Measurements from ENCODE around the gene MSI2. TPM values are rescaled to one million over a fixed set of nuclear protein-coding genes. Genes with fewer than 3 reads are reported as not detected.

Gene MSI2
- total and polyA plus RNA-seq, 2 donors (not counting 1 experiment from before 2014, with no cell fraction given): 16.1 to 196 TPM

DNA sequence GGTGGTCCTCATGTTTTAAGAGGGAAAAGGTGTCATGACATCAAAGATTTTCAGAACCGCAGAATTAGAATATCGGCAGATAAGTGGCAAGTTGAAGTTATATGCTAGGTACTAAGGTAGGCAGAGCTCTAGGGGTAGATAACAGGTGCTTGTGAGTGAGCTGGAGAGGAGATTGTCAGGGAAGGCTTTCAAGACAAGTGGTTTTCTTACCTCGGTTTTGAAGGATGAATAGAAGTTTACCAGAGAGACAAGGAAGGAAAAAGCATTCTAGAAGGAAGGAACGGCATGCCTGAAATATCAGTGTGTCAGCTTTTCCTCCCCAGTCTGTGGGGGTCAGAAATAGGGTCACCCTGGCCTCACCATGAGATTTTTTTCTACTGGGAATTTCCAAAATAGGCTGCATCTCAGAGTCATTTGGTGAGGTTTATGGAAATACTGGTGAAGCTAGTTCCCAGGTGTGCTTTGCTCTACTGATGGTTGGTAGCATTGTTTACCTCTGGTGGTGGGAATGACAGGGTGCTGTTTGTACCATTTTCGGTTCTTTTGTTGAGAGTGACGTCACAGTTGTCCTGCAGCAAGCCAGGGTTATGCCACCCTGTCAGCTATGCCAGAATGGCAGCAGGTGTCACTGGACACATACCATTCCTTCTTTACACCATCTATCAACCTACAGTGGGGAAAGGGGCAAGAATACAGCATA lies 112.5 kb downstream of the MSI2 start:
- H3K9ac ChIP-seq (ENCODE audit: low read length): no peak overlapping the region
- peaks cover 0 to 4% (median 3%) of the 10 kb centered on the region in 3 donors for H3K9me3 ChIP-seq (ENCODE audit: control extremely low read depth in 1 of 3, control insufficient read depth in 2 of 3, insufficient read depth in 1 of 3, low read length in 2 of 3)
- H3K4me3 Mint-ChIP-seq: no peak overlapping the region
- TF ChIP-seq, protein P1, sequence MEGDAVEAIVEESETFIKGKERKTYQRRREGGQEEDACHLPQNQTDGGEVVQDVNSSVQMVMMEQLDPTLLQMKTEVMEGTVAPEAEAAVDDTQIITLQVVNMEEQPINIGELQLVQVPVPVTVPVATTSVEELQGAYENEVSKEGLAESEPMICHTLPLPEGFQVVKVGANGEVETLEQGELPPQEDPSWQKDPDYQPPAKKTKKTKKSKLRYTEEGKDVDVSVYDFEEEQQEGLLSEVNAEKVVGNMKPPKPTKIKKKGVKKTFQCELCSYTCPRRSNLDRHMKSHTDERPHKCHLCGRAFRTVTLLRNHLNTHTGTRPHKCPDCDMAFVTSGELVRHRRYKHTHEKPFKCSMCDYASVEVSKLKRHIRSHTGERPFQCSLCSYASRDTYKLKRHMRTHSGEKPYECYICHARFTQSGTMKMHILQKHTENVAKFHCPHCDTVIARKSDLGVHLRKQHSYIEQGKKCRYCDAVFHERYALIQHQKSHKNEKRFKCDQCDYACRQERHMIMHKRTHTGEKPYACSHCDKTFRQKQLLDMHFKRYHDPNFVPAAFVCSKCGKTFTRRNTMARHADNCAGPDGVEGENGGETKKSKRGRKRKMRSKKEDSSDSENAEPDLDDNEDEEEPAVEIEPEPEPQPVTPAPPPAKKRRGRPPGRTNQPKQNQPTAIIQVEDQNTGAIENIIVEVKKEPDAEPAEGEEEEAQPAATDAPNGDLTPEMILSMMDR (IDR thresholded peaks at IDR 0.05): no peak
- no peak for TF ChIP-seq EZH2 (IDR thresholded peaks at IDR 0.05; ENCODE audit: borderline replicate concordance, insufficient read depth, low read depth, low read length, poor library complexity, severe bottlenecking)
- WGBS (ENCODE audit: insufficient coverage): 79% methylated on average over 3 of the region's 6 CpGs
- no peak overlapping the region for H2AFZ ChIP-seq (ENCODE audit: insufficient read depth, low read depth, low read length, poor library complexity, severe bottlenecking)
- H3K4me2 ChIP-seq (replicated peaks; ENCODE audit: low read depth, low read length, poor library complexity, severe bottlenecking): no peak overlapping the region
- H3K27ac ChIP-seq (ENCODE audit: low read length in 2 of 2): no peak overlapping the region
- ATAC-seq (ENCODE audit: low read depth) (no peak), DNase-seq (no peak)
- POLR2A ChIA-PET: no interaction called here
- H4K20me1 ChIP-seq (ENCODE audit: control insufficient read depth, insufficient read depth, low read length, poor library complexity, severe bottlenecking): peaks cover 38% of the 10 kb centered on the region
- no peak overlapping the region for H3K4me3 ChIP-seq (ENCODE audit: control extremely low read depth in 1 of 5, extremely low read depth in 1 of 5, insufficient read depth in 1 of 5, low read depth in 2 of 5, low read length in 4 of 5)
- peaks cover 14 to 26% of the 10 kb centered on the region in 2 donors for H3K4me1 ChIP-seq (ENCODE audit: control insufficient read depth in 2 of 2, insufficient read depth in 2 of 2, low read length in 2 of 2)
- H3K36me3 ChIP-seq (replicated peaks in 1 of 2; ENCODE audit: control extremely low read depth in 1 of 2, control insufficient read depth in 1 of 2, extremely low read depth in 1 of 2, insufficient read depth in 2 of 2, low read length in 1 of 2): peaks cover 0 to 3% of the 10 kb centered on the region in 2 experiments
- no peaks in the 10 kb centered on the region for H3K27me3 Mint-ChIP-seq
- H3K27ac Mint-ChIP-seq: no peak overlapping the region
- H3K27me3 ChIP-seq (replicated peaks in 1 of 4; ENCODE audit: control extremely low read depth in 1 of 4, control insufficient read depth in 3 of 4, insufficient read depth in 4 of 4, low read length in 3 of 4): no peaks in the 10 kb centered on the region
- peaks cover 40% of the 10 kb centered on the region for H3K4me1 Mint-ChIP-seq
- H3K9me3 Mint-ChIP-seq (ENCODE audit: insufficient read depth): no peaks in the 10 kb centered on the region
- peaks cover 69% of the 10 kb centered on the region for H3K79me2 ChIP-seq (ENCODE audit: control insufficient read depth, insufficient read depth, low read length)
- CTCF ChIA-PET: interaction anchor here (0.9 to 2.0 kb wide), 2 partner anchors 126 to 303 kb away, joined by 3 to 7 read pairs; no protein-coding TSS in a partner anchor
- intact Hi-C loops (cut with micrococcal nuclease): no loop called here

DNA sequence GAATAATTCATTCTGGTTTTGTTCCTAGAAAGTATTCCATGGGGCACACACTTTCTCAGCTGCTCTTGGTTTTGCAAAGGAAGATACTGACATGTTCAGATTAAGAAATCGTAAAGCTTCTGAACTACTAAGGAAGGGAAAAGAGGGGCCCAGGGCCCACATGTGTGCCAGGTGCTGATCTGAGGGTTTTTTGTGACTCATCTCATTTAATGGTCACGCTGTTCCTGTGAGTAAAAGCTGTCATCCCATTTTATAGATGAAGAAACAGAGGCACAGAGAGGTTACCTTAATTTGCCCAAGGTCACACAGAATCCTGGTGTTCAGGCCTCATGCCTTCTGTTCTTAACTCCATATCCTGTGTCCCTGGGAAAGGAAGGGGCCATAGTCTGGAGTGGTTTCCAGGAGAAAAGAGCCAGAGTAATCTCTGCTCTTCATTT lies 113.2 kb downstream of the MSI2 start:
- no peak overlapping the region for H2AFZ ChIP-seq (ENCODE audit: insufficient read depth, low read depth, low read length, poor library complexity, severe bottlenecking)
- ChIA-PET CTCF (interaction anchor here (0.9 to 2.0 kb wide), 2 partner anchors 126 to 302 kb away, joined by 3 to 7 read pairs; no protein-coding TSS in a partner anchor), POLR2A (no interaction called here)
- WGBS (ENCODE audit: insufficient coverage): 66% methylated on average over 2 of the region's 2 CpGs
- H3K9me3 Mint-ChIP-seq (ENCODE audit: insufficient read depth): no peaks in the 10 kb centered on the region
- no peak overlapping the region for H3K4me2 ChIP-seq (replicated peaks; ENCODE audit: low read depth, low read length, poor library complexity, severe bottlenecking)
- ATAC-seq (ENCODE audit: low read depth): no peak
- no peak overlapping the region for H3K4me3 ChIP-seq (ENCODE audit: control extremely low read depth in 1 of 5, extremely low read depth in 1 of 5, insufficient read depth in 1 of 5, low read depth in 2 of 5, low read length in 4 of 5)
- H3K4me1 Mint-ChIP-seq: peaks cover 34% of the 10 kb centered on the region
- peaks cover 69% of the 10 kb centered on the region for H3K79me2 ChIP-seq (ENCODE audit: control insufficient read depth, insufficient read depth, low read length)
- no peaks in the 10 kb centered on the region for H3K27me3 Mint-ChIP-seq
- no peak for DNase-seq
- no peak overlapping the region for H3K27ac Mint-ChIP-seq
- peaks cover 0 to 4% (median 3%) of the 10 kb centered on the region in 3 donors for H3K9me3 ChIP-seq (ENCODE audit: control extremely low read depth in 1 of 3, control insufficient read depth in 2 of 3, insufficient read depth in 1 of 3, low read length in 2 of 3)
- H3K9ac ChIP-seq (ENCODE audit: low read length): no peak overlapping the region
- H3K27ac ChIP-seq (ENCODE audit: low read length in 2 of 2): no peak overlapping the region
- H3K4me1 ChIP-seq (ENCODE audit: control insufficient read depth in 2 of 2, insufficient read depth in 2 of 2, low read length in 2 of 2): peaks cover 14 to 24% of the 10 kb centered on the region in 2 donors
- TF ChIP-seq, protein P1 (IDR thresholded peaks at IDR 0.05): no peak
- TF ChIP-seq EZH2 (IDR thresholded peaks at IDR 0.05; ENCODE audit: borderline replicate concordance, insufficient read depth, low read depth, low read length, poor library complexity, severe bottlenecking): no peak
- intact Hi-C loops (cut with micrococcal nuclease): no loop called here
- H4K20me1 ChIP-seq (ENCODE audit: control insufficient read depth, insufficient read depth, low read length, poor library complexity, severe bottlenecking): peaks cover 38% of the 10 kb centered on the region
- no peak overlapping the region for H3K4me3 Mint-ChIP-seq
- peaks cover 0 to 3% of the 10 kb centered on the region in 2 experiments for H3K36me3 ChIP-seq (replicated peaks in 1 of 2; ENCODE audit: control extremely low read depth in 1 of 2, control insufficient read depth in 1 of 2, extremely low read depth in 1 of 2, insufficient read depth in 2 of 2, low read length in 1 of 2)
- H3K27me3 ChIP-seq (replicated peaks in 1 of 4; ENCODE audit: control extremely low read depth in 1 of 4, control insufficient read depth in 3 of 4, insufficient read depth in 4 of 4, low read length in 3 of 4): no peaks in the 10 kb centered on the region

All from B cell (primary cell).